SK-N-SH (cell line): ENCODE results near the gene PTPRD. TPM values are rescaled to one million over a fixed set of nuclear protein-coding genes. Genes with fewer than 3 reads are reported as not detected.

ENCODE experiments used
- CTCF ChIA-PET: fragments of 300-600, 350-600 bp; formaldehyde crosslinking; extraction: SDS; loops from one replicate; lab custom pipeline; 2021; lab: Yijun Ruan, JAX
- POLR2A ChIA-PET: fragments of 350-600 bp; sonication (Branson Sonifier 250); formaldehyde crosslinking; extraction: SDS; loops from one replicate; lab custom pipeline; 2020; ENCODE audit warnings: antibody characterized with exemption, inconsistent platforms; lab: Yijun Ruan, JAX
- DNase-seq: peaks from one replicate; pipeline ENCODE4 v3.0.0; 2012
- H2AFZ ChIP-seq: fragments of 200-600 bp; sonication (generic); 2 replicates; pipeline ENCODE4 v1.8.1; 2016; ENCODE audit warnings: antibody characterized with exemption, mild to moderate bottlenecking, low read depth
- H3F3A ChIP-seq: fragments of 200-600 bp; sonication (generic); replicated peaks from 2 replicates; pipeline ENCODE3; 2016; ENCODE audit warnings: antibody characterized with exemption, mild to moderate bottlenecking; ENCODE audit not compliant: insufficient read depth
- H3K27ac ChIP-seq, 2 experiments: fragments of 200-500 bp in 1 of 2; fragments of 200-600 bp in 1 of 2; sonication (Bioruptor generic) in 1 of 2; sonication (generic), shearing (Covaris generic) in 1 of 2; 2 replicates each; pipeline versions ENCODE4 v1.5.1 to v1.6.1; 2014 to 2016; ENCODE audit warnings: low read depth in 2 of 2, inconsistent platforms in 1 of 2, low read length in 1 of 2, mild to moderate bottlenecking in 1 of 2, mixed read lengths in 1 of 2
- H3K27me3 ChIP-seq: fragments of 200-600 bp; sonication (generic), shearing (Covaris generic); 2 replicates; pipeline ENCODE4 v1.6.1; 2016; ENCODE audit warnings: mixed run types; ENCODE audit not compliant: insufficient read depth
- H3K36me3 ChIP-seq, 2 experiments: fragments of 200-500 bp in 1 of 2; fragments of 200-600 bp in 1 of 2; sonication (Bioruptor generic) in 1 of 2; sonication (generic) in 1 of 2; replicated peaks in 1 of 2; 2 replicates each; pipeline versions ENCODE3 to v1.5.1; 2014 to 2016; ENCODE audit warnings: low read length in 1 of 2, mild to moderate bottlenecking in 1 of 2; ENCODE audit not compliant: insufficient read depth in 2 of 2, control insufficient read depth in 1 of 2
- H3K4me1 ChIP-seq, 2 experiments: fragments of 200-500 bp in 1 of 2; fragments of 200-600 bp in 1 of 2; sonication (Bioruptor generic) in 1 of 2; sonication (generic), shearing (Covaris generic) in 1 of 2; 2 replicates each; pipeline versions ENCODE4 v1.5.1 to v1.6.1; 2014 to 2016; ENCODE audit warnings: low read depth in 1 of 2, low read length in 1 of 2, mixed run types in 1 of 2; ENCODE audit not compliant: insufficient read depth in 2 of 2, control insufficient read depth in 1 of 2
- H3K4me2 ChIP-seq: fragments of 200-600 bp; sonication (generic), shearing (Covaris generic); 2 replicates; pipeline ENCODE4 v1.6.1; 2017; ENCODE audit warnings: mixed run types
- H3K4me3 ChIP-seq, 2 experiments: fragments of 200-500 bp in 1 of 2; fragments of 200-600 bp in 1 of 2; sonication (Bioruptor generic) in 1 of 2; sonication (generic), shearing (Covaris generic) in 1 of 2; 2 replicates each; pipeline versions ENCODE4 v1.5.1 to v1.8.1; 2014 to 2016; ENCODE audit warnings: low read depth in 2 of 2, inconsistent platforms in 1 of 2, low read length in 1 of 2, mild to moderate bottlenecking in 1 of 2, mixed read lengths in 1 of 2, moderate library complexity in 1 of 2
- H3K79me2 ChIP-seq: fragments of 200-600 bp; sonication (generic); 2 replicates; pipeline ENCODE4 v1.8.1; 2017; ENCODE audit warnings: mild to moderate bottlenecking; ENCODE audit not compliant: insufficient read depth
- H3K9ac ChIP-seq: fragments of 200-600 bp; sonication (generic); 2 replicates; pipeline ENCODE4 v1.6.1; 2017; ENCODE audit warnings: mixed run types
- H3K9me2 ChIP-seq: fragments of 200-600 bp; sonication (generic); 2 replicates; pipeline ENCODE4 v1.6.1; 2017; ENCODE audit warnings: mixed run types
- H3K9me3 ChIP-seq: fragments of 200-600 bp; sonication (generic); 2 replicates; pipeline ENCODE4 v1.6.1; 2017; ENCODE audit warnings: mixed run types, mild to moderate bottlenecking, moderate library complexity
- H4K20me1 ChIP-seq: fragments of 200-600 bp; sonication (generic); 2 replicates; pipeline ENCODE4 v1.6.1; 2017; ENCODE audit warnings: mild to moderate bottlenecking, mixed run types; ENCODE audit not compliant: insufficient read depth
- EP300 ChIP-seq, 2 experiments: IDR thresholded peaks; 2 replicates each; pipeline versions ENCODE4 v1.4.0 to v1.6.1; 2012; ENCODE audit warnings: borderline replicate concordance in 1 of 2, low read depth in 1 of 2, low read length in 1 of 2
- EZH2phosphoT487 ChIP-seq: fragments of 200-600 bp; sonication (generic); IDR thresholded peaks from 2 replicates; pipeline ENCODE4 v1.6.1; 2017; ENCODE audit warnings: low read depth, mixed run types, mild to moderate bottlenecking, antibody characterized with exemption, moderate library complexity, borderline replicate concordance
- FOSL2 ChIP-seq: IDR thresholded peaks from 2 replicates; pipeline ENCODE4 v1.4.0; 2012; ENCODE audit warnings: low read depth, mild to moderate bottlenecking, moderate library complexity, borderline replicate concordance
- FOXJ3 ChIP-seq: sonication (generic); formaldehyde crosslinking; IDR thresholded peaks from 2 replicates; pipeline ENCODE4 v1.5.1; 2020; ENCODE audit warnings: mild to moderate bottlenecking, missing genetic modification reagents
- IRF3 ChIP-seq: fragments of 150-350 bp; IDR thresholded peaks from 2 replicates; pipeline ENCODE4 v1.6.1; 2016; ENCODE audit warnings: mild to moderate bottlenecking, low read depth, low read length
- JUND ChIP-seq: IDR thresholded peaks from 2 replicates; pipeline ENCODE4 v1.4.0; 2012
- RAD21 ChIP-seq: IDR thresholded peaks from 2 replicates; pipeline ENCODE4 v1.6.1; 2012; ENCODE audit warnings: mild to moderate bottlenecking, low read length
- RXRA ChIP-seq: IDR thresholded peaks from 2 replicates; pipeline ENCODE4 v1.4.0; 2012; ENCODE audit warnings: low read depth, mild to moderate bottlenecking, borderline replicate concordance
- SIN3A ChIP-seq: IDR thresholded peaks from 2 replicates; pipeline ENCODE4 v1.6.1; 2012; ENCODE audit warnings: low read depth, mild to moderate bottlenecking, low read length, moderate library complexity, borderline replicate concordance
- TAF1 ChIP-seq: IDR thresholded peaks from 2 replicates; pipeline ENCODE4 v1.6.1; 2012; ENCODE audit warnings: low read depth, mild to moderate bottlenecking, low read length, moderate library complexity, borderline replicate concordance
- TCF12 ChIP-seq: IDR thresholded peaks from 2 replicates; pipeline ENCODE4 v1.4.0; 2012
- TEAD4 ChIP-seq: IDR thresholded peaks from 2 replicates; pipeline ENCODE4 v1.4.0; 2012; ENCODE audit warnings: mild to moderate bottlenecking, borderline replicate concordance; ENCODE audit not compliant: insufficient read depth
- USF2 ChIP-seq: fragments of 150-350 bp; IDR thresholded peaks from 2 replicates; pipeline ENCODE4 v1.6.1; 2017; ENCODE audit warnings: antibody characterized with exemption, low read length, low read depth, borderline replicate concordance
- YY1 ChIP-seq: IDR thresholded peaks from 2 replicates; pipeline ENCODE4 v1.4.0; 2012; ENCODE audit warnings: low read depth, mild to moderate bottlenecking
- WGBS: methylation state at CpG from one replicate; pipeline ENCODE4 v1.1.6; 2017; ENCODE audit warnings: low lambda C conversion rate; 5-methylcytosine and 5-hydroxymethylcytosine counted together
- polyA plus RNA-seq, 3 experiments: library from polyadenylated mRNA; depleted of rRNA; stranded (reverse); fragments of >200 nt; gene quantifications; 2 replicates each; pipeline ENCODE4 v1.2.3, GENCODE V29; 2012
- TF ChIP-seq, protein P1 (sequence below): IDR thresholded peaks from 2 replicates; pipeline ENCODE4 v1.4.0; 2012; ENCODE audit warnings: low read depth
- TF ChIP-seq, protein P2 (sequence below): IDR thresholded peaks from 2 replicates; pipeline ENCODE4 v1.6.1; 2012; ENCODE audit warnings: mild to moderate bottlenecking, low read depth, low read length, moderate library complexity
- TF ChIP-seq, protein P3 (sequence below): IDR thresholded peaks from 2 replicates; pipeline ENCODE4; 2012
- TF ChIP-seq, protein P4 (sequence below): IDR thresholded peaks from 2 replicates; pipeline ENCODE4 v1.4.0; 2012; ENCODE audit warnings: low read depth, borderline replicate concordance

PTPRD gene
- polyA plus RNA-seq, 1 of the 3 experiments (the other 2 are of a cell fraction) = 0.15 TPM

DNA sequence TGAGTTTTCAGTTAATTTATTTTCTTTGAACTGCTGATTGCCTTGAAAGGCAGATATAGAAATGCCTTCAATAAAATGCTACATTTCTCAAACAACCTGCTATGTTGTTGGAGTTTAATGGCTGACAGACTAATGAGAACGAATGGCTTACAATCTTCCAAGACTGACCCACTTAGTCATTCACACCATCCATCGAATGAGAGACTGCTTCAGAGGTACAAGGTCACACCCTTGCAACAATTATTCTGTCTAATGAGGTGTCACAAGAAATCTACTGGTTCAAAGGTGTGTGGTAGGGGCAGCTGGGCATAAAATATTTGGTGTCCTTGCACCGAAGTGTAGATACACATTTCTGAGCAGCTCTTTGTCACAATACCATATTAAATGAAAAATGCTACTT lies 18.3 kb downstream of the PTPRD start:
- H3K9ac ChIP-seq = no peak overlapping the region
- no peaks in the 10 kb centered on the region for H3K9me3 ChIP-seq
- no peak overlapping the region for H2AFZ ChIP-seq
- H4K20me1 ChIP-seq = no peaks in the 10 kb centered on the region
- POLR2A ChIA-PET = no interaction called here
- TF ChIP-seq FOXJ3 (CRISPR knock-in tag) (no peak), TCF12 (no peak), FOSL2 (no peak), SIN3A (no peak), RAD21 (no peak), IRF3 (no peak), JUND (no peak)
- TF ChIP-seq, protein P1, sequence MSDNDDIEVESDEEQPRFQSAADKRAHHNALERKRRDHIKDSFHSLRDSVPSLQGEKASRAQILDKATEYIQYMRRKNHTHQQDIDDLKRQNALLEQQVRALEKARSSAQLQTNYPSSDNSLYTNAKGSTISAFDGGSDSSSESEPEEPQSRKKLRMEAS = no peak
- TF ChIP-seq, protein P2, sequence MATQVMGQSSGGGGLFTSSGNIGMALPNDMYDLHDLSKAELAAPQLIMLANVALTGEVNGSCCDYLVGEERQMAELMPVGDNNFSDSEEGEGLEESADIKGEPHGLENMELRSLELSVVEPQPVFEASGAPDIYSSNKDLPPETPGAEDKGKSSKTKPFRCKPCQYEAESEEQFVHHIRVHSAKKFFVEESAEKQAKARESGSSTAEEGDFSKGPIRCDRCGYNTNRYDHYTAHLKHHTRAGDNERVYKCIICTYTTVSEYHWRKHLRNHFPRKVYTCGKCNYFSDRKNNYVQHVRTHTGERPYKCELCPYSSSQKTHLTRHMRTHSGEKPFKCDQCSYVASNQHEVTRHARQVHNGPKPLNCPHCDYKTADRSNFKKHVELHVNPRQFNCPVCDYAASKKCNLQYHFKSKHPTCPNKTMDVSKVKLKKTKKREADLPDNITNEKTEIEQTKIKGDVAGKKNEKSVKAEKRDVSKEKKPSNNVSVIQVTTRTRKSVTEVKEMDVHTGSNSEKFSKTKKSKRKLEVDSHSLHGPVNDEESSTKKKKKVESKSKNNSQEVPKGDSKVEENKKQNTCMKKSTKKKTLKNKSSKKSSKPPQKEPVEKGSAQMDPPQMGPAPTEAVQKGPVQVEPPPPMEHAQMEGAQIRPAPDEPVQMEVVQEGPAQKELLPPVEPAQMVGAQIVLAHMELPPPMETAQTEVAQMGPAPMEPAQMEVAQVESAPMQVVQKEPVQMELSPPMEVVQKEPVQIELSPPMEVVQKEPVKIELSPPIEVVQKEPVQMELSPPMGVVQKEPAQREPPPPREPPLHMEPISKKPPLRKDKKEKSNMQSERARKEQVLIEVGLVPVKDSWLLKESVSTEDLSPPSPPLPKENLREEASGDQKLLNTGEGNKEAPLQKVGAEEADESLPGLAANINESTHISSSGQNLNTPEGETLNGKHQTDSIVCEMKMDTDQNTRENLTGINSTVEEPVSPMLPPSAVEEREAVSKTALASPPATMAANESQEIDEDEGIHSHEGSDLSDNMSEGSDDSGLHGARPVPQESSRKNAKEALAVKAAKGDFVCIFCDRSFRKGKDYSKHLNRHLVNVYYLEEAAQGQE = no peak
- WGBS = 0% methylated on average over 3 of the region's 3 CpGs
- no peaks in the 10 kb centered on the region for H3K4me1 ChIP-seq
- H3K27ac ChIP-seq = no peak overlapping the region
- no peak overlapping the region for H3K4me3 ChIP-seq
- no peaks in the 10 kb centered on the region for H3F3A ChIP-seq
- no peak for DNase-seq
- no peaks in the 10 kb centered on the region for H3K79me2 ChIP-seq
- CTCF ChIA-PET = no interaction called here
- no peaks in the 10 kb centered on the region for H3K27me3 ChIP-seq
- H3K4me2 ChIP-seq = no peak overlapping the region
- no peaks in the 10 kb centered on the region for H3K9me2 ChIP-seq
- H3K36me3 ChIP-seq = no peaks in the 10 kb centered on the region

GRCh38 chr9:10586407-10586806 lies 26.4 kb downstream of the PTPRD start:
- Histone ChIP-seq H3K4me1 (no peaks in the 10 kb centered on the region), H3K9ac (no peak overlapping the region; the same call in 1 of the 2 replicates), H3K79me2 (no peaks in the 10 kb centered on the region), H3K4me2 (no peak overlapping the region), H3K36me3 (no peaks in the 10 kb centered on the region), H2AFZ (0 out of 2 replicates have a peak overlapping the region, but pooled peaks have one; percentile 11), H3K27me3 (no peaks in the 10 kb centered on the region), H3K9me3 (no peaks in the 10 kb centered on the region), H3K9me2 (no peaks in the 10 kb centered on the region), H3F3A (no peaks in the 10 kb centered on the region), H4K20me1 (no peaks in the 10 kb centered on the region), H3K4me3 (no peak overlapping the region), H3K27ac (no peak overlapping the region)
- no peak for DNase-seq
- ChIA-PET CTCF (no interaction called here), POLR2A (no interaction called here)
- 13% methylated on average over 6 of the region's 6 CpGs for WGBS
- TF ChIP-seq, protein P3, sequence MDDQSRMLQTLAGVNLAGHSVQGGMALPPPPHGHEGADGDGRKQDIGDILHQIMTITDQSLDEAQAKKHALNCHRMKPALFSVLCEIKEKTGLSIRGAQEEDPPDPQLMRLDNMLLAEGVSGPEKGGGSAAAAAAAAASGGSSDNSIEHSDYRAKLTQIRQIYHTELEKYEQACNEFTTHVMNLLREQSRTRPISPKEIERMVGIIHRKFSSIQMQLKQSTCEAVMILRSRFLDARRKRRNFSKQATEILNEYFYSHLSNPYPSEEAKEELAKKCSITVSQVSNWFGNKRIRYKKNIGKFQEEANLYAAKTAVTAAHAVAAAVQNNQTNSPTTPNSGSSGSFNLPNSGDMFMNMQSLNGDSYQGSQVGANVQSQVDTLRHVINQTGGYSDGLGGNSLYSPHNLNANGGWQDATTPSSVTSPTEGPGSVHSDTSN = no peak
- TF ChIP-seq RXRA = no peak
- TF ChIP-seq, protein P4, sequence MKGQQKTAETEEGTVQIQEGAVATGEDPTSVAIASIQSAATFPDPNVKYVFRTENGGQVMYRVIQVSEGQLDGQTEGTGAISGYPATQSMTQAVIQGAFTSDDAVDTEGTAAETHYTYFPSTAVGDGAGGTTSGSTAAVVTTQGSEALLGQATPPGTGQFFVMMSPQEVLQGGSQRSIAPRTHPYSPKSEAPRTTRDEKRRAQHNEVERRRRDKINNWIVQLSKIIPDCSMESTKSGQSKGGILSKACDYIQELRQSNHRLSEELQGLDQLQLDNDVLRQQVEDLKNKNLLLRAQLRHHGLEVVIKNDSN = no peak
- no peak for TF ChIP-seq TAF1
- no peak for TF ChIP-seq TEAD4
- TF ChIP-seq YY1 = no peak
- TF ChIP-seq SIN3A = no peak
- no peak for TF ChIP-seq USF2
- TF ChIP-seq EP300 (IDR thresholded peaks at IDR 0.05; ENCODE audit: borderline replicate concordance in 1 of 2, low read depth in 1 of 2, low read length in 1 of 2) = no peak
- TF ChIP-seq EZH2phosphoT487 = no peak
